AG04449 (cell line): ENCODE results near the gene GABBR1.
"Not testable (repeated sequence)": the region's sequence is repeated elsewhere in the genome, so short reads cannot be mapped to it uniquely, and the experiment has no call there.

Experiments
- CTCF ChIA-PET: fragments of 350-600 bp; formaldehyde crosslinking; extraction: SDS; loops from one replicate; lab custom pipeline; 2021; ENCODE audit warnings: antibody characterized with exemption; lab: Yijun Ruan, JAX
- POLR2A ChIA-PET: fragments of 400-600, 350-600 bp; formaldehyde crosslinking; extraction: SDS; loops from one replicate; lab custom pipeline; 2020; ENCODE audit warnings: antibody characterized with exemption, inconsistent platforms; lab: Yijun Ruan, JAX
- DNase-seq: peaks from one replicate; pipeline ENCODE4 v3.0.0-alpha.2; 2010; ENCODE audit warnings: low read depth, low spot score
- H3K4me3 ChIP-seq: 2 replicates; pipeline ENCODE4 v1.5.1; 2011; ENCODE audit warnings: low read depth, mild to moderate bottlenecking, control low read depth, low read length
- CTCF ChIP-seq: IDR thresholded peaks from one replicate; pipeline ENCODE4 v1.5.1; 2011; ENCODE audit warnings: mild to moderate bottlenecking, moderate library complexity, low read length, control low read depth, inconsistent platforms; ENCODE audit not compliant: insufficient read depth; ENCODE audit errors: missing control alignments

GABBR1 gene

GRCh38 chr6:29667158-29667557 is 34.2 kb upstream of the GABBR1 start:
- H3K4me3 ChIP-seq: no peak overlapping the region
- CTCF ChIA-PET: interaction anchor here (2.1 to 23.3 kb wide), 2 partner anchors 10 to 29 kb away, joined by 7 to 692 read pairs; partner anchors contain the start of gene GABBR1
- no peak for DNase-seq
- POLR2A ChIA-PET: no interaction called here
- no peak for TF ChIP-seq CTCF

- ChIA-PET CTCF (interaction anchor here (0.6 to 23.3 kb wide), 3 partner anchors 10 to 28 kb away, joined by 3 to 692 read pairs (median 7); partner anchors contain the start of genes GABBR1 and MOG), POLR2A (no interaction called here)
- no peak overlapping the region for H3K4me3 ChIP-seq
- DNase-seq: no peak
- no peak for TF ChIP-seq CTCF
Observed at GRCh38 chr6:29666826-29667130, 33.8 kb upstream of the GABBR1 start.

GRCh38 chr6:29665942-29666825 is 33.2 kb upstream of the GABBR1 start:
- CTCF ChIA-PET: interaction anchor here (0.6 to 23.3 kb wide), 5 partner anchors 10 to 30 kb away, joined by 3 to 692 read pairs (median 3); partner anchors contain the start of genes GABBR1 and MOG
- DNase-seq: no peak
- POLR2A ChIA-PET: no interaction called here
- H3K4me3 ChIP-seq: no peak overlapping the region
- no peak for TF ChIP-seq CTCF

GRCh38 chr6:29663300-29664042 is 30.5 kb upstream of the GABBR1 start:
- DNase-seq: no peak
- no peak overlapping the region for H3K4me3 ChIP-seq
- ChIA-PET CTCF (interaction anchor here (23.3 kb wide), 1 partner anchor 25 kb away, joined by 692 read pairs; the partner anchor contains the start of gene GABBR1), POLR2A (no interaction called here)
- no peak for TF ChIP-seq CTCF

GRCh38 chr6:29661502-29662141 is 28.6 kb upstream of the GABBR1 start:
- H3K4me3 ChIP-seq, DNase-seq, POLR2A ChIA-PET: not testable (repeated sequence)
- CTCF ChIA-PET: interaction anchor here (23.3 kb wide), 1 partner anchor 23 kb away, joined by 692 read pairs; the partner anchor contains the start of gene GABBR1

GRCh38 chr6:29661071-29661470 is 28.1 kb upstream of the GABBR1 start:
- no peak for TF ChIP-seq CTCF
- DNase-seq: no peak
- CTCF ChIA-PET: interaction anchor here (23.3 kb wide), 1 partner anchor 23 kb away, joined by 692 read pairs; the partner anchor contains the start of gene GABBR1
- POLR2A ChIA-PET: no interaction called here
- no peak overlapping the region for H3K4me3 ChIP-seq
